Dendritic cell treated with granulocyte-macrophage colony-stimulating factor and Interleukin-4, amounts not matched to agents 40 ng/mL and 50 ng/mL, for 4 days (primary cell): ENCODE results near the gene ATP6V1E1.

Experiments
- H3K27ac Mint-ChIP-seq: one replicate; pipeline ENCODE4 v1.8.0; 2022; ENCODE audit warnings: mild to moderate bottlenecking, mixed read lengths
- H3K27me3 Mint-ChIP-seq: one replicate; pipeline ENCODE4 v1.8.0; 2022; ENCODE audit warnings: mild to moderate bottlenecking, mixed read lengths
- H3K36me3 Mint-ChIP-seq: one replicate; pipeline ENCODE4 v1.8.0; 2022; ENCODE audit warnings: low read depth, mixed read lengths
- H3K4me1 Mint-ChIP-seq: one replicate; pipeline ENCODE4 v1.8.0; 2022; ENCODE audit warnings: low read depth, mixed read lengths
- H3K4me3 Mint-ChIP-seq: one replicate; pipeline ENCODE4 v1.8.0; 2022; ENCODE audit warnings: mild to moderate bottlenecking, moderate library complexity, mixed read lengths
- H3K9me3 Mint-ChIP-seq: one replicate; pipeline ENCODE4 v1.8.0; 2022; ENCODE audit warnings: mixed read lengths
- intact Hi-C: fragments of 100-400 bp; cut with micrococcal nuclease; formaldehyde crosslinking; loops from one replicate; pipeline ENCODE4 v1.15.0; 2022

Gene ATP6V1E1

DNA sequence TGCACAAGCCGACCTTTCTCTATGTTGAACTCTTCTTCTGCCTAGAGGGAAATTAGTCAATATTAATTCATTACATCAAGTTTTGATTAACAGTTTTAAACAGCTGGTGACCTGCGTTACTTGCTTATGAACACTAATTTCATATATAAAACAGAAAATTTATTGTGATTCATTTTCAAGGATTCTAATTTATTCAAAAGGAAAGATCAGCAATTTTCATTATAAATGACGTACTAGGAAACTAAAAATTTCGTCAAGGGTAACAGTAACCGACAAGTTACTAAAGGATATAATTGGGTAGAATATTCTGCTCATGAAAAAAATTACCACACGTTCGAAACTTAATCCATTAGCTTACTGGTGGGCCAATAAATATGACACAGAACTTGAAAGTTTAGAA, 15.3 kb downstream of the ATP6V1E1 start:
- H3K4me3 Mint-ChIP-seq, result no peak overlapping the region
- H3K27ac Mint-ChIP-seq, result no peak overlapping the region
- no peaks in the 10 kb centered on the region for H3K4me1 Mint-ChIP-seq
- peaks cover 96% of the 10 kb centered on the region for H3K36me3 Mint-ChIP-seq
- H3K9me3 Mint-ChIP-seq, result no peaks in the 10 kb centered on the region
- H3K27me3 Mint-ChIP-seq, result no peaks in the 10 kb centered on the region
- intact Hi-C loops, result no loop called here

DNA sequence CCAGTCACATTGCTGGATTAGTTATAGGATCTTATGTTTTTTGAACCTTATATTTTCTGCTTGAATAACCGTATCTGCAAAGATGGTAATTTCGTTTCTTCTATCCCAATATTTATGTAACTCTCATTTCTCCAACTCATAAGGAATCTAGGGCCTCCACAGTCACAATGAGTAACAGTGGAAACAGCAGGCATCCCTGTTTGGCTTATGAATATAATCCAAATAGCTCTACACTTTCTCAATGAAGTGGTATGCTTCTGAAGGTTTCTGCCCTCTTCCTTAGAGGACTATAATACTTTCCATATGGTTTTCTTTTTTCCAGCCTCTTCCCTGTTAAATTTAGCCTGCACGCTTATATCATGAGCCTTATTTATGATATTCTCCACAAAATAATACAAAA, 16.5 kb downstream of the ATP6V1E1 start:
- no peaks in the 10 kb centered on the region for H3K27me3 Mint-ChIP-seq
- H3K4me3 Mint-ChIP-seq, result no peak overlapping the region
- H3K9me3 Mint-ChIP-seq, result no peaks in the 10 kb centered on the region
- no peaks in the 10 kb centered on the region for H3K4me1 Mint-ChIP-seq
- H3K36me3 Mint-ChIP-seq, result peaks cover 84% of the 10 kb centered on the region
- H3K27ac Mint-ChIP-seq, result no peak overlapping the region
- intact Hi-C loops, result no loop called here

DNA sequence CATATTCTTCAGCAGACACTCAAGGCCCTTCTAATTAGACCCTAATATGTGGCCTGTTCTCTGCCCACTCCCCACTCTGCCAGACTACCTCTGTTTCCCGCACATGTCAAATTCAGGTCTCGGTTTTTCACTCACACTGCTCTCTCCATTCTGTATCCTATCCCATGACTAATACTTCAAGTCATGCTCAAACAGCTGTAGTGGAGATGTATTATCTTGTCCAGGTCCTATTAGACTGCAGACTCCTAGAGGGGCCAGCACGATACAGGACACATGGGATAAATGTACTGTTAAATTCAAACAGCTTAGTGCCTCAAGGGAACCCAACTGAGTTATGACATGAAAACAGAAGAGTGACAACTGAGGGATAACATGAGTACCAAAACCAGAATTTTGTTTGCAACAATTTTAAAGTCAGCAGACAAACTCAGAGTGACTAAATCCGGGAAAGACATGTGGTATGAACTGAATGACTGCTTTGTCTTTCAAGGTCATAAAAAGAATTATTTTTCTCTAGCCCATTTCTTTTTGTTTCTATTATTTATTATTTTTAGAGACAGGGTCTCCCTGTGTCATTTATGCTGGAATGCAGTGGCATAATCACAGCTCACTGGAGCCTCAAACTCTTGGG, 20.5 kb downstream of the ATP6V1E1 start:
- H3K36me3 Mint-ChIP-seq, result peaks cover 46% of the 10 kb centered on the region
- no peaks in the 10 kb centered on the region for H3K27me3 Mint-ChIP-seq

DNA sequence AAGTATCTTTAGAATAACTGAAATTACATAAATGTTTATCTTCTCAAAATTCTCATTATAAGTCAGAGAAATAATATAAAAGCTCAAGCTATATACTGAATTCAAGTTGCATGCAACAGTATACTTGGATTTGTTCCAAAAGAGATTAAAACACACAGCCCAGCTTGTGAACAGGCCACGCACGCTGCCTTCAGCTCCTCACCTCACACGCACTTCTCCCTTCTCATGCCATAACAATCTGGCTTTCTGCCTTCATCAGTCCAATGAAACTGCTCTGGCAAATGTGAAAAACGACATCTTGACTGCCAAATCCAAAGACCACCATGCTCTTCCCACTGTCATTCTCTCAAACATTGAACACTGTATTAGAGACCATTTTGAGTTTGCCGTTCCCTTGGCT, 22.1 kb downstream of the ATP6V1E1 start:
- Mint-ChIP-seq H3K4me1 (no peaks in the 10 kb centered on the region), H3K36me3 (peaks cover 42% of the 10 kb centered on the region), H3K9me3 (no peaks in the 10 kb centered on the region), H3K4me3 (no peak overlapping the region), H3K27ac (no peak overlapping the region), H3K27me3 (no peaks in the 10 kb centered on the region)
- intact Hi-C loops, result no loop called here

More for the DNA sequence above, 20.5 kb downstream of the ATP6V1E1 start:
- Mint-ChIP-seq H3K9me3 (no peaks in the 10 kb centered on the region), H3K4me1 (no peaks in the 10 kb centered on the region), H3K4me3 (no peak overlapping the region), H3K27ac (no peak overlapping the region)
- intact Hi-C loops, result no loop called here

DNA sequence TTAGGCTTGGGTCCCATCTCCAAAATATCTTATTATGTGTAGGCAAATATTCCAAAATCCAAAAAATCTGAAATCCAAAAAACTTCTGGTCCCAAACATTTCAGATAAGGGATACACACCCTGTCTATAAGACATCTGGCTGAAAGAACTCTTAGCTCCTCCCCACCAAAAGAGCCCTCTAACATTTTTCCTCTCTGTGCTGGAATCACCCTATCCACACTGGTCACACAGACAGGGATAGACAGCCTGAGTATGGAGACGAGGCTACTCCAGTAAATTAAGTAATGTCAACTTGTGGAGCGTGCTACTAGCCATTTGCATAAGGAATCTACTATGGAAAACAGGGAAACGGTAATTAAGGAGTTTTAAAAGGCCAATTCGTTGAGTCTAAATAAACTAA, 24.9 kb downstream of the ATP6V1E1 start:
- Mint-ChIP-seq H3K9me3 (no peaks in the 10 kb centered on the region), H3K27me3 (no peaks in the 10 kb centered on the region), H3K4me1 (no peaks in the 10 kb centered on the region), H3K36me3 (peaks cover 43% of the 10 kb centered on the region), H3K27ac (no peak overlapping the region), H3K4me3 (no peak overlapping the region)
- intact Hi-C loops, result no loop called here

DNA sequence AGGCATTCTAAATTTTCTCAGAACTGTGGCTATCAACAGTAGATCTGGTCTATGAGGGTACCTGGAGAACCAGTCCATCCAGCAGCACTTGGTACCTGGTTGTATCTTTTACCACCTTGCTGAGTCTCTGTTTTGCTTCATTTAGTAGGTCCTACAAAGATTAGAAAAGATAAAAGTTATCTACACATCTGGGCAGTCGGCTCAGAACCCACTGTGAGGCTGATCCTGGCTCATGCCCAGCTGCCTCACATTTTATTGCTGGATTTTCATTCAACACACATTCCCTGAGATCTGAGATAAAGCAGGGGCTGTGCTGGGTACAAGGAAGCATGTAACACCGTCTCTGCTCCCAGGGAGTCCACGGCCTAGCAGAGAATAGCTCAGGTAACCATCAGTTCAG, 27.5 kb downstream of the ATP6V1E1 start:
- Mint-ChIP-seq H3K27me3 (no peaks in the 10 kb centered on the region), H3K9me3 (no peaks in the 10 kb centered on the region), H3K4me1 (no peaks in the 10 kb centered on the region), H3K27ac (no peak overlapping the region), H3K4me3 (no peak overlapping the region), H3K36me3 (peaks cover 65% of the 10 kb centered on the region)
- intact Hi-C loops, result no loop called here

DNA sequence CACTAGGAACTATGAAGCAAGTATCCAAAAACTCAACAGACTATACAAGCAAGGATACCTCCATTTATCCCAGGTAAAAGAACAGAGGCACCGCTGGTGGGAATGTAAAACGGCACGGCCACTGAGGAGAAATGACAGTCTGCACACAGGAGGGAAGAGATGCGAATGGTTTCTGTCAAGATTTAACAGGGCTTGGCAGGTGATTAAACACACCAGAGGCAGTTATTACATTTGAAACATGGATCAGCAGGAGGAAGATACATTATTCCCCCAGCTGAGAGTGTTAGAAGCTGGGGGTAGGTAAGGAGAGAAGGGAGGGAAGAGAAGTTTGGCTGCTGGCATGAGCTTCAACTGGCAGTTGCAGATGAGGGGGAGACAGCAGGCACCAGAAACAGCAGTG, 30.2 kb downstream of the ATP6V1E1 start:
- H3K36me3 Mint-ChIP-seq, result peaks cover 92% of the 10 kb centered on the region

DNA sequence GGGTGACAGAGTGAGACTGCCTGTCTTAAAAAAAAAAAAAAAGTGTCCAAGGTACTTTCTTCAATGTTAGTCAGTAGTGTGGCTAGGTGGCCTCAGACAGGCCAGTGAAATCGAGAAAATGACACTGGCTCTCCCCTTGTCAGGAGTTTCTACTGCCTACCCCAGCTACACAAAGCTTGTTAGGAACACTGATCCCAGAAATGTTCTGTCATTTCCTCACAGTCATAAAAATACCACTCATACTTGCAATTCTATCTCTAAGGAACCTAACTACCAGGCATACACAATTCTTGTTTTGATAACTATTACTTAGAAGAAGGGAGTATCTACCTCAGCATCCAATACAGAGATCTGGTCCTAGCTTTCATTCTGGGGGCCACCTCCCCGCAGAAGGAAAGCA, 31.3 kb downstream of the ATP6V1E1 start:
- Mint-ChIP-seq H3K4me3 (no peak overlapping the region), H3K36me3 (peaks cover 100% of the 10 kb centered on the region)
- intact Hi-C loops, result no loop called here

More for the DNA sequence above, 30.2 kb downstream of the ATP6V1E1 start:
- H3K9me3 Mint-ChIP-seq, result no peaks in the 10 kb centered on the region
- no peak overlapping the region for H3K27ac Mint-ChIP-seq
- H3K4me1 Mint-ChIP-seq, result no peaks in the 10 kb centered on the region
- no peak overlapping the region for H3K4me3 Mint-ChIP-seq
- no peaks in the 10 kb centered on the region for H3K27me3 Mint-ChIP-seq
- intact Hi-C loops, result no loop called here

DNA sequence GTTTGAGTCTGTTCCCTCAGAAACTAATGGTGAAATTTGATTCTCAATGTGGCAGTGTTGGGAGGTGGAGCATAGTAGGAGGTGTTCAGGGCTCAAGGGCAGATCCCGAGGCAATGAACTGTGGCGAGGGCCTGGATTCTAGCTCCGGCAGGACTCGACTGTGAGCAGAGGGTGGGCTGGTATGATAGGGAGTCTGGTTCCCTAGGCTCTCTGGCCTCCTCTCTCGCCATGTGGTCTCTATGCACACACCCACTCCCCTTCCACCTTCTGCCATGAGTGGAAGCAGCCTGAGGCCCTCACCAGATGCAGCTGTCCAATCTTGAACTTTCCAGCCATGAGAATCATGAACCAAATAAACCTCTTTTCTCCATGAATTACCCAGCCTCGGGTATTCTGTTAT, 32.3 kb downstream of the ATP6V1E1 start:
- intact Hi-C loops, result no loop called here
- Mint-ChIP-seq H3K27me3 (no peaks in the 10 kb centered on the region), H3K9me3 (no peaks in the 10 kb centered on the region), H3K27ac (no peak overlapping the region), H3K4me1 (no peaks in the 10 kb centered on the region), H3K4me3 (no peak overlapping the region), H3K36me3 (peaks cover 100% of the 10 kb centered on the region)

More for the DNA sequence above, 31.3 kb downstream of the ATP6V1E1 start:
- no peaks in the 10 kb centered on the region for H3K9me3 Mint-ChIP-seq
- no peaks in the 10 kb centered on the region for H3K4me1 Mint-ChIP-seq
- H3K27me3 Mint-ChIP-seq, result no peaks in the 10 kb centered on the region
- no peak overlapping the region for H3K27ac Mint-ChIP-seq

DNA sequence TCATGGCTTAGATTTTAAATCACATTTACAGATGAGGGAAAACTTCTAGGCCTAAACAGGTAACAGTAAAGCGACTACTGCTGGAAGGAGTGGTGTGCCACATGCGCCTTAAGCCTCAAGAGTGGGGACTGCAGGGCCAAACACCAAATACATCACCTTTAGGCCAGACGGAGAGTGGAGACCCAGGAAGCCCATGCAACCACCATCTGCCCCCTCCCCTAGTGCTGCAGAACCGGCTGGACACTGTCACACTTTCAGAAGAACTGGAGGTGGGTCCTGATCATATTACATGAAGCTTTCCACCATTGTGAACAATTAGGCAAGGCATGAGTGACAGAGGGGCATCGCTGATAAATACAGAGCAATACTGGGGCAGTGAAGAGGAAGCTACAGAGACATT, 36.3 kb downstream of the ATP6V1E1 start:
- no peaks in the 10 kb centered on the region for H3K27me3 Mint-ChIP-seq
- intact Hi-C loops, result no loop called here
- no peak overlapping the region for H3K27ac Mint-ChIP-seq
- no peak overlapping the region for H3K4me3 Mint-ChIP-seq
- H3K36me3 Mint-ChIP-seq, result peaks cover 78% of the 10 kb centered on the region
- H3K9me3 Mint-ChIP-seq, result no peaks in the 10 kb centered on the region
- no peaks in the 10 kb centered on the region for H3K4me1 Mint-ChIP-seq

DNA sequence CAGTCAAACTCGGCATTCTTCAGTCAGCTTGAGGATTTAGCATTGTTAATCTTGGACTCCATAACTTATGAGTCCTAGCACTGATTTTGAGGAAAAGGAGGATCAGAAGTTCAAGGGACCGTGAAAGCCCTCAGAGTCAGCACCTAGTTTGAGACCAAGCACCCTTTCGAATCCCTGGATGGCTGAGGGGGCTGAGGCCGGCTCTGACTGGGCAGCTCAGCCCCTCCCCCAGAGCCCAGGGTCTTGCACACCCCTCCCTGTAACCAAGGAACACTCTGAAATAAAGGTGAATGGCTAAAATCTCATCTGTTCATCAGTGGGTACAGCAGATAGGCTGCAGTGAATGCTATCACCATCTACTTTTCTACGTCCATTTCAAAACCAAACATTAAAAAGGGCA, 38.0 kb downstream of the ATP6V1E1 start:
- intact Hi-C loops, result no loop called here
- no peaks in the 10 kb centered on the region for H3K27me3 Mint-ChIP-seq
- no peaks in the 10 kb centered on the region for H3K4me1 Mint-ChIP-seq
- no peaks in the 10 kb centered on the region for H3K9me3 Mint-ChIP-seq
- no peak overlapping the region for H3K27ac Mint-ChIP-seq
- peaks cover 62% of the 10 kb centered on the region for H3K36me3 Mint-ChIP-seq
- no peak overlapping the region for H3K4me3 Mint-ChIP-seq

DNA sequence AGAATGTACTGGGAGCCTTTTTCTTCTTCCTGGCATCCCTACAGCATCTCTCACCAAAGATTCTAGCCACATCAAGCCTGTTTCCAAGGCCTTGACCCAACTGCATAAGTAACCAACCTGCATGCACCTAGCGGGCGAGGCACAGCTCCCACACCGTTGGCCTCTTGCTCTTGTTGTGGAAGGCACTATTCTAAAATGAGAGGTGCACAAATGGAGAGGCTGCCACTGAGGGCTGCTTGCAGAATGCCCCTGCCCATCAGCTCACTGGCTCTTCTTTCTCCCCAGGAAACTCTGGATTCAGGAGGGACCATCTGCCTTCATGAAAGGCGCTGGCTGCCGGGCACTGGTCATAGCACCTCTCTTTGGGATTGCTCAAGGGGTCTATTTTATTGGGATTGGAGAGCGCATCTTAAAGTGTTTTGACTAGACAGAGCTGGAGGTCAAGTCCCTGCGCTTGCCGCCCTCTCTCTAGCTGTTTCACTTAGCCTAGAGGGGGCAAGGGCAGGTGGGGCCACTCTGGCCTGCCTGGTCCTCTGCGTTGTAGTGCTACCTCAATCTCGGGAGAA, 38.7 kb downstream of the ATP6V1E1 start:
- Mint-ChIP-seq H3K9me3 (no peaks in the 10 kb centered on the region), H3K27ac (no peak overlapping the region), H3K36me3 (peaks cover 55% of the 10 kb centered on the region), H3K4me1 (no peaks in the 10 kb centered on the region), H3K27me3 (no peaks in the 10 kb centered on the region), H3K4me3 (no peak overlapping the region)
- intact Hi-C loops, result no loop called here

DNA sequence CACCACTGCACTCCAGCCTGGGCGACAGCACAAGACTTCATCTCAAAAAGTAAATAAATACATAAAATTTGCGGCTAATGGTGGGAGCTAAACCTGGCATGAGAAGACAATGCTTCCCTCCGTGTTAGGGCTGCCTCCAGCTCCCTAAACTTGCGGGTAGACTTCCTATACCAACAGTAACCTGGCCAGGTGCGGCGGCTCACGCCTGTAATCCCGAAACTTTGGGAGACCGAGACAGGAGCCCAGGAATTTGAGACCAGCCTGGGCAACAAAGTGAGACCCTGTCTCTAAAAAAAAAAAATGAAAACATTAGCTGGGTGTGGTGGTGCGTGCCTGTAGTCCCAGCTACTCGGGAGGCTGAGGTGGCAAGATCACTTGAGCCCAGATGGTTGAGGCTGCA, 39.9 kb downstream of the ATP6V1E1 start:
- Mint-ChIP-seq H3K9me3 (no peaks in the 10 kb centered on the region), H3K4me1 (no peaks in the 10 kb centered on the region), H3K4me3 (no peak overlapping the region), H3K27ac (no peak overlapping the region), H3K27me3 (no peaks in the 10 kb centered on the region), H3K36me3 (peaks cover 42% of the 10 kb centered on the region)
- intact Hi-C loops, result no loop called here

DNA sequence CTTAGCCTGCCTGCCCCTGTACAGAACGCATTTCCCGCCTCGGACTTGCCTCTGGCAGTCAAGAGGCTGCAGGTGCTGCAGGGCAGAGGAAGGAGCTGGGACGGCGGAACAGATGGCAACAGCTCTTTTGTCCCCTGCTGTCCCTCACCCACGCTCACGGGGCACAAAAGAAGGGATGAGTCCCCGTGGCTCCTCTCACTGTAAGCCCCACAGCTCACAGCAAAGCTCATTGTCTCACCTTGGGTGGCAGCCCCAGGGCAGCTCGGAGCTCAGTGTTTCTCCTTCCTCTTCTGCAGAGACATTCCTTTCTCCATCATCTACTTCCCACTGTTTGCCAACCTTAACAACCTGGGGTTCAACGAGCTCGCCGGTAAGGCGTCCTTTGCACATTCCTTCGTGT, 40.9 kb downstream of the ATP6V1E1 start:
- Mint-ChIP-seq H3K27me3 (no peaks in the 10 kb centered on the region), H3K27ac (no peak overlapping the region), H3K9me3 (no peaks in the 10 kb centered on the region), H3K4me3 (no peak overlapping the region), H3K4me1 (no peaks in the 10 kb centered on the region), H3K36me3 (peaks cover 32% of the 10 kb centered on the region)
- intact Hi-C loops, result no loop called here

DNA sequence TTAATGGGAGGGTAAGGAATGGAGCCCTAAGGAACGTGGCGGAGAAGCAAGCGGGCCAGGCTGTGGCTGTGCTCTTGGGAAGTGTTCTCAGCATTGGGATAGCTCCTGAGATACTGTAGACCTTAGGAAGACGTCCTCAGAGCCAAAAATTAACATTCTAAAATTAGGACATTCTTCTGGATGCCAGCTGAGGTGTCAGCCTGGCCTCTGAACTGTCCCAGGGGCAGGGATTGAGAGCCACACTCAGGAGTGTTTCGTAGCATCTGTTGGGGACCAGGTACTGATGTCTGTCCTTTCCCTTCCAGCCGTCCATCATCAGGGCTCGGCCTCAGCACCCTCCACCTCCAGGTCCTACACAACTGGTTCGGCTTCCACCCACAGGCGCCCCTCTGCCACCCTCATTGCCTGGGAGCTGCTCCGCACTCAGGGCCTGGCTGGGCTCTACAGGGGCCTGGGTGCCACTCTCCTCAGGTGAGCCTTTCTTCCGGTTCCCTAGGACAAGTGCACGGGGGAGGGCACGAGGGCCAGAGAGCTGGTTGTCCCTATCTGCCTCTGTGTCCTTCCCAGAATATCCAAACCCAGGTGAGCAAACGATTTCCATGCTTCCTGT, 41.6 kb downstream of the ATP6V1E1 start:
- intact Hi-C loops, result no loop called here
- Mint-ChIP-seq H3K27me3 (no peaks in the 10 kb centered on the region), H3K9me3 (no peaks in the 10 kb centered on the region), H3K4me3 (no peak overlapping the region), H3K36me3 (peaks cover 25% of the 10 kb centered on the region), H3K4me1 (no peaks in the 10 kb centered on the region), H3K27ac (no peak overlapping the region)
